GM21360 (cell line): ENCODE measurements around the gene MARK4.
"Not testable (repeated sequence)": the region's sequence is repeated elsewhere in the genome, so short reads cannot be mapped to it uniquely, and the experiment has no call there.

Source experiments
- ATAC-seq: cut with Tn5 transposase; IDR thresholded peaks from one replicate; pipeline ENCODE4 v1.9.1; 2021; ENCODE audit warnings: mild to moderate bottlenecking, moderate library complexity; ENCODE audit not compliant: unreplicated experiment

The MARK4 gene

DNA sequence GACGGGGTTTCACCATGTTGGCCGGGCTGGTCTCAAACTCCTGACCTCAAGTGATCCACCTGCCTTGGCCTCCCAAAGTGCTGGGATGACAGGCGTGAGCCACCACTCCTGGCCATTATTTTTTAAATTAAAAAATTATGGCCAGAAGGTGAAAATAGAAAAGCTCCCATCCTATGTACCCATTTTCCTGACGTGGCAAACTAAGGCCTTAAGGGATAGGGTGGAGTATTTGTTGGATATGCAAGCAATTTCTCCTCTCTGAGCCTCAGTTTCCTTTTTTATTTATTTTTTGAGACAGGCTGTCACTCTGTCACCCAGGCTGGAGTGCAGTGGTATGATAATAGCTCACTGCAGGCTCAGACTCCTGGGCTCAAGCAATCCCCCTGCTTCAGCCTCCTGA is 83.8 kb downstream of the MARK4 start:
- not testable (repeated sequence) for ATAC-seq

DNA sequence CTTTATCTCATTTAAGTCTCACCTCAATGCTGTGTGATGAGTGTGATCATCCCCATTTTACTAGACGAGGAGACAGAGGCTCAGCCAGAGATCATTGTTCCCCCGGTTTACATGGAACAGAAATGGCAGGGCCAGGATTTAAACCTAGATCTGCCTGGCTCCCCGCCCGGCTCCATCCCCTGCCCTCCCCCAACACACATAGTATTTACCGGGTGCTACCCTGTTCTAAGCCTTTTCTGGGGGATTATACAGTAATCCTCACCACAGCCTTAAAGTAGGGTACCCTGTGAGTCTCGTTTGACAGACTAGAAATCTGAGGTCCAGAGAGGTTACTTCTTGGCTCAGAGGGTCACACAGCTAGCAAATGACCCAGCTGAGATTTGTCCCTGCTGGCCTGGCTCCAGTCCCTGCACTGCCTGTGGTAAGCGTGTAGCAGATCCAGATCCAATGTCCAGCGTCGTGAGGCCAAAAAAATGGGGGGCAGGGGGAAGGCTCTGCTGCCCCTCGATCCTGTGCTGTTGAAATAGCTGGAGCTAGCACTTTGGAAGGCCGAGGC is 85.7 kb downstream of the MARK4 start:
- no peak for ATAC-seq

DNA sequence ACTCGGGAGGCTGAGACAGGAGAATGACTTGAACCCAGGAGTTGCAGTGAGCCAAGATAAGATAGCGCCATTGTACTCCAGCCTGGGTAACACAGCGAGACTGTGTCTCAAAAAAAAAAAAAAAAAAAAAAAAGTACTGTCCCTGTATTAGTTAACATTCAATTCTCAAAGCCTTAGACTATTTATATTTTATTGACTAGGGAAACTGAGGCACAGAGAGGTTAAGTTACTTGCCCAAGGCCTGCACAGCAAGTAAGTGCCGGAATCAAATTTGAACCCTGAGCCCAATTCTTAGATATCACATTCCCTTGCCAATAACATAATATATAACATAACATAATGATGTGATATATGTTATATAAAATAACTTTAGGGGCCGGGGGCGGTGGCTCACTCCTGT is 88.6 kb downstream of the MARK4 start:
- ATAC-seq = no peak

- ATAC-seq = no peak
These were observed 89.3 kb downstream of the MARK4 start, which contains the start of gene KLC3 for GRCh38 chr19:45340232-45340898. Gene KLC3 (plus strand): TSS chr19:45340750. CDS start chr19:45345542, 4,792 bp downstream.

GRCh38 chr19:45340899-45341453 is 89.9 kb downstream of the MARK4 start:
- ATAC-seq = no peak

DNA sequence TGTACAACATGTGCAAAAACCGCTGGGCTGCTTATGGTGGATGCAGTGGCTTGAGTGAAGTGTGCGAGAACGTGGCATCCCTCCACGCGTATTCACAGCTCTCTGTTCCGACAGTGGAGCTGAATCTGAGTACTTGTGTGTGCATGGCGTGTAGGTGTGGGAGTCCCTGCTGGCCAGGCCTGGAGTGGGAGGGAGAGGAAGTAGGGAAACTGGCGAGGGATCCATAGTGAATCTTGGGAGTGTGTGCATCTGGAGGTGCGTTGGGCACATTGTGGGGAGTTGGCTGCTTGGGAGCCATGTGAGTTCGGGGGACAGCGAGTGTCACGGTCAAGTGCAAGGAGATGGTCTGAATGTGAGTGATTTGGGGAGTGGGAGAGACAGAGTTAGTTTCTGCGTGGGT is 91.8 kb downstream of the MARK4 start:
- no peak for ATAC-seq

DNA sequence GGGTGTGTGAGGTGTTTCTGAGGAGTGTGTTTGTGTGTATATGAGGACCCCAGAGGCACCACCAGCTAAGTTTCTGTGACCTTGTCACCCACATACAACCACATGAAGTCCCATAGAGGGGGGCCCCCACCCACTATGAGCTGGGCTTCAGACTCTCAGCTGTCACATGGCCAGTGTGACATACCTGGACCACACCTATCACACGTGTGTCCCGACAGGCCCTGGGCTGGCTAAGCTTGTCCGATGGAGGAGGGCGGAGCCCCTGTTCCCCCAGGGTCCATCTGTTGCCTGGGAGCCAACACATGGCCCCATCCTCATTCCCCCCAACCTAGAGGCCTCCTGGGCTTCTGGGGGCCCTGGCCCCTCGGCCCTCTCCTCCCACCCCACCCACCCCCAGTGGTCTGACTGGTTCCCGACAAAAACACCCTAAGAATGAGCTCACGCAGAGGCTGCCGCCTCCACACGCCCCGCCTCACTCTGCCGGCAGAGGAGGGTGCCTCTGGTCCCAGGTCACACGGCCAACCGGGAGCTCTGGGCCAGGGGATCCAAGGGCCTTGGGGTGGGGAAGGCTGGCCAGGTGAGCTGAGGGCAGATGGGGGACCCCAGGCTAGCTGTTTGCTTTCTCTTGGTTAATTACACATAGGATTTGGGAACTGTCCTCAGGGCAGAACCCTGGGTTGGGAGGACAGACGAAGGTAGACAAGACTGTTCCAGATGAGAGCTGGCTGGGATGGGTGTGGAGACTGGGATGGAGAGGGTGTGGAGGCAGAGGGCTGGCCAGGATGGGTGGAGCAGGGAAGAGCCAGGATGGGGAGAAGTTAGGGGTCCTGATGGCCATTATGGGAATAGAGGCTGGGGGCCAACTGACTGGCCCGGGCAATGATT is 93.8 kb downstream of the MARK4 start:
- ATAC-seq = no peak

- ATAC-seq = no peak
These were observed 94.4 kb downstream of the MARK4 start for GRCh38 chr19:45345506-45345860.

GRCh38 chr19:45346449-45346848 is 95.4 kb downstream of the MARK4 start:
- ATAC-seq = no peak

DNA sequence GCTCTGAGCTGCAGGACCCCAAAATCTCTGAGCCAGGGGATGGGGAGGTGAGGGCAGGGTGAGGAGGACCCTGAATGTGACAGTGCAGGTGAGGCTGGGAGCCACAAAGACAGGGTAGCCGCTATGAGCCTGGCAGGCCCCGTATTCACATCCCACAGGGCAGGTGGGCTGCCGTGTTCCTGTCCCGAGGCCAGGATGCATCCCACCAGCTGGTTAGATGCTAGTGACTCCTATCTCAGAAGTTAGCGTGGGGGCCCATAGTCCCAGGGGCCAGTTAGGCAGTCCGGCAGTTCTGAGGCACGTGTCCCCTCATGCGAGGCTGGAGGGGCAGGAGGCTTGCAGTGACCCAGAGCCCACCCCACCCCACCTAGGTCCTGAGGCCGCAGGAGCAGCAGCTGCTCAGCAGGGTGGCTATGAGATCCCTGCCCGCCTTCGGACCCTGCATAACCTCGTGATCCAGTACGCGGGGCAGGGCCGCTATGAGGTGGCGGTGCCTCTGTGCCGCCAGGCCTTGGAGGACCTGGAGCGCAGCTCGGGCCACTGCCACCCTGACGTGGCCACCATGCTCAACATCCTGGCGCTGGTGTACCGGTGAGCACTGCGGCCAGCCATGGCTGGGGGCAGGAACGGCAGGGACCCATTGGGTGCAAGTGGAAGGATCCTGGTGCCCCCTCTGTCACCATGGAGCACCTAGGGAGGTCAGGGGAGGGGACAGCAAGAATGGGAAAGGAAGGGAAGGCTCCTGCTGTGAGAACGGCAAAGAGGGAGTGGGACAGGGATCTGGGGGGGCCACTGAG is 96.7 kb downstream of the MARK4 start:
- ATAC-seq = no peak

DNA sequence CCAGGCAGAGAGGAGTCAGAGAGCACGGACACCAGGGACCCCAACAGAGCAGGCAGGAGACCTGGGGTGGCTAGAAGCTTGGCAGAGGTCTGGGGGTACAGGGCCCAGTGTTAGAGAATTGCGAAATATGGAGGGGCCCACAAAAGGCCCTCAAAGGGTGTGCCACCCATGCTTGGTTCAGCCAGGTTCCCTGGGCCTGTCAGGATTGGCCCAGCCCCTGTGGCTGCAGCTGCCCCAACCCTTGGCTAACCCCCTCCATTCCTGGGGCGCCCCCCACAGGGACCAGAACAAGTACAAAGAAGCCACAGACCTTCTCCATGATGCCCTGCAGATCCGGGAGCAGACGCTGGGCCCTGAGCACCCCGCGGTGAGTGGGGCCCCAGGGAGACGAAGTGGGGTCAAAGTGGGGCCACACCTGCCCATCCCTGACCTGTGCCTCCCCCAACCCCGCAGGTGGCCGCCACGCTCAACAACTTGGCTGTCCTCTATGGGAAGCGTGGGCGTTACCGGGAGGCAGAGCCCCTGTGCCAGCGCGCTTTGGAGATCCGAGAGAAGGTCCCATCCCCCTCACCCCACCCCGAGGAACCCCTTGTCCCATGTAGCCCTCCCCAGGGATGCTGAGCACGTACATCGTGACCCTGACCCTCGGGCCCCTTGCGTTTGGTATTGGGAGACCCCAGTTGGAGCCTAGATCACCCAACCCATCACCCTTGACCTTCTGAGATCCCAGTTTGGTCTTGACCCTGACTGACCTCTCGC is 97.5 kb downstream of the MARK4 start:
- ATAC-seq = no peak

GRCh38 chr19:45349126-45349415 is 98.0 kb downstream of the MARK4 start:
- ATAC-seq = no peak

DNA sequence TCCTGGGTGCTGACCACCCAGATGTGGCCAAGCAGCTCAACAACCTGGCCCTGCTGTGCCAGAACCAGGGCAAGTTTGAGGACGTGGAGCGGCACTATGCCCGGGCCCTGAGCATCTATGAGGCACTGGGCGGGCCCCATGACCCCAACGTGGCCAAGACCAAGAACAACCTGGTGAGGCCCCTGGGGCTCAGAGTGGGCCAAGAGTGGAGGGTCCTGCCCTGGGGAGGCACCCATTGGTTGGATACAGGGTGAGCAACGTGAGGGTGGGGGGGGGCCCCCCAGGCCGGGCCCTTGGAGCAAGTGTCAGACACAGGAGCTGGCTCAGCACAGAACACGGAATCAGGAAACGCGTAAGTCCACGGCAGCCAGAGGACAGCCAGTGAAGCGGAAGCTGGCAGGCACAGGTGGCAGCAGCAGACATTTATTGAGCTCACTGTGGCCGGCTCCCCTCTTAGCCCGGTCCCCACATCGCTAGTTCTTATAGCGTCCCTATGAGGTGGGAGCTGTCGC is 98.4 kb downstream of the MARK4 start:
- no peak for ATAC-seq

- no peak for ATAC-seq
These were observed 99.5 kb downstream of the MARK4 start for GRCh38 chr19:45350477-45351058.

- no peak for ATAC-seq
These were observed 100.4 kb downstream of the MARK4 start for GRCh38 chr19:45351401-45351952.

- ATAC-seq = no peak
These were observed 101.0 kb downstream of the MARK4 start for GRCh38 chr19:45352062-45352461.

- ATAC-seq = no peak
These were observed 101.4 kb downstream of the MARK4 start for GRCh38 chr19:45352471-45352870.

GRCh38 chr19:45352914-45353796 is 102.1 kb downstream of the MARK4 start:
- ATAC-seq = no peak
